Effector CD4-positive, alpha-beta T cell (primary cell): ENCODE measurements around the gene MSI2.
A peak's percentile ranks its signal among the peaks of the same experiment; 100 is the strongest.

ENCODE experiments used
- DNase-seq: peaks from one replicate; pipeline ENCODE4 v3.0.0-alpha.2; 2020

MSI2 gene

GRCh38 chr17:57550016-57550415 is 293.7 kb downstream of the MSI2 start:
- no peak for DNase-seq

DNA sequence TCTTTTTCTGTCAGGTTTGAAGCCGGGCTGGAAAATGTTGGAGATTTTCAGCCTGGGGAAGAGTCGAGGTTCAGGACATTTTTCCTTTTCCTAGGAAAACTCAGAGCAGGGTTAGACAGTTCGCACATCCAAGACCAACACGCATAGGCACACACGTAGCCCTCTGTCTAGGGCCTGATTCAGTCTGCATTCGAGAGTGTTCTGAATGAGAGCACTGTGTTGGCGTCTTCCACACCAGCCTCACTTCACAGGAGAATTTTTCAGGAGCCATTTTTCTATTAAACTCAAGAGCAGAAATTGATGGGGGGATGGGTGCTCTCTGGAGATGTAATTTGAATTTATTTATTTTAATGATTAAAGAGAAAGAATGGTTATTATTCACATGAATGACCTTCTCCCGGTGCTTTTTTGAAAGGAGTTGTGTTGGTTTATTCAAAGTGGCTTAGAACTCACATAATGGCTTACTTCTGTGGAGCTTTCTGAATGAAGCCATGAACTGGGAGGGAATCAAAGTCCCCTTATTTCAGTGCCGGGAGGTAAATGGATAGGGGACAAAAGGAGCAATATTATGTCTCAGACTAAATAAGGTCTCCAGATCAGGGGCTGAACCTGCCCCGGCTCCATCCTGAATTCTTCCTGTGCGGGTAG is 294.5 kb downstream of the MSI2 start:
- DNase-seq, result no peak

DNA sequence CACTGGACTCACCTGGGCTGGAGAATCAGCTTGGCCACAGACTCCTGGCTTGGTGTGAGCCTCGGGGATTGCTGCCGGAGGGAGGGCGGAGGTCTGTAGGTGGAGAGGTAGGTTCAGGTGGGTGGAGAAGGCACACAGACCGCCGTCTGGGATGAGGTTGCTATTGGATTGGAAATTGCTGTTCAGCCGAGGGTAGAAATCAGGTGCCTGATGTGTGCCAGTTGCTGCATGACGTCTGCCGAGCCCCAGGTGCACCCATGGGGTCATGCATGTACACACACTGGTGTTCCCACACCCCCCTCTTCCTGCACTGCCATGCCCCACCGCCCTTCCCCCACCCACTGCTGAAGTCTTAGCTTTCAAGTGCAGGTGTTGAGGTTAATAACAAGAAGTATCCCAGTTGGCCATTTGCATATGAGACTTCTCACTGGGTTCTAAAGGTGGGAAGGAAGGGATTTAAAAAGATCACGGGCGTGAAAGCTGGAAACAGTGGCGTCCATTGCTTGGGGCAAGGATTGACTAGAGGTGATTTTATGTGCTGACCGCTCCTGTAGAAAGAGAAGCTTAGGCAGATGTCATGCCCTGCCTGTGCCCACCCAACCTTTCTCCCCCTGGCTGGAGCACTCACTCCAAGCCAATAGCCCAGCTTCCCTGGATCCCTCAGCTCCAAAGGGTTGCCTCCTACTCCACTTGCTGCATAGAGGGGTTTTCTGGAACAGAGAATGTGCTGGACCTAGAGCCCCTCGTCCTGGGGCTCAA is 295.2 kb downstream of the MSI2 start:
- DNase-seq, result peak; percentile 15

DNA sequence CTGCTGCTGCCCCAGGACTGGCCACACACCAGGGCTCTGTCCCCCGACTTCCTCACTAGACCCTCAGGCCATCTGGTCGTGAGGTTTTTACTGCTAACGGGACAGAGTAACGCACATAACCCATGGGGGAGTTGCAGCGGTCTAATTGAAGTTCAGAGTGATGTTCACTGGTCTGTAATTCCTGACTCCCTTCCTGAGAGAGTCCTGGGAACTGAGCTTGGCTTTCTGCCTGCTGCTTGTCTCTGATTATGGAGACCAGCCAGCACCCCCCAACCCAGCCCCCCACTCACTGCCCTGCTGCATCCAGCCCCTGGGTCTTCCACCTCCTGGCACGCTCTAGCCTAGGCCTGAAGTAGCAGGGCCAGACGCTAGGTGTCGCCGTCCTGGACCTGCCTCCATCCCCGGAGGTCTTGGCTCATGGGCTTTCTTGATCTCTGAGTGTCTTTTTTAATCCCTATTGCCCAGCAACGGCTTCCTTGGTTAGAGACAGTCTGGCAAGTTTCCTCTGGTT is 295.8 kb downstream of the MSI2 start:
- DNase-seq, result no peak

- DNase-seq, result no peak
Observed at GRCh38 chr17:57553526-57553925, 297.2 kb downstream of the MSI2 start.

DNA sequence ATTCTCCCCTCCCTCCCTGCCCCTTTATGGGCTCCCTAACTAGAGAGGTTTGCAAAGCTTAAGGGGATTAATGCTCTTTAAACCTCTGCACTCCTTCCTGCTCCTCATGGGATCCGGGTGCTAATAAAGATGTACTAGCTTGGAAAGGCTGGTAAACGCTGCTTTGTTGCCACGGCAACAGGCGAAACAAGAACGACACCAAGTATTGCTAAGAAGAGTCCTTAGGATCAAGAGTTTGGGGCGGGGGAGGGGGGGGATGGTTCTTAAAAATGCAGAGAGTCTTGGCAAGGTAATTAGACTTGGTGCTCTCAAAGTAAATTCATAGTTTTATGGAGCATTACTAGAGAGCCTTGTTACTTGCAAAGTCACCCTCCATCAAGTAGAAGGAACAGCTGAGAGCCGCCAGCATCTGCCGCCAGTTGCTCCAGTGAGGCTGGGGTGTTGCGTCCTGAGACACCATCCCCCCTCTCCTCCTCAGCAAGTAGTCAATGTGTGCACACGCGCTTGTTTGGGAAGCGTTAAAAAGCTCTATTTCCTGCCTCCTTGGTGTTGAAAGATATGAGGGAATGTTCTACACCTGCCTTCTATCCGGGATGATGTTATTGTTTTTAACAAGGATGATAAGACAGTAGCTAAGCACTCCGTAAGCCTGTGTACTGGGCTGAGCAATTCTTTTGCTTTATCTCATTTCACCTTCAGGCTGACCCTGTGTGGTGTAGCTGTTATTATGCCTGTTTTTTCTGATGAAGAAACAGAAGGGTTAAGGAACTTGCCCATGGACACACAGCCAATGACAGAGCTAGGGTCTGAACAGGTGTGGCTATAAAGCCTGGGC is 297.9 kb downstream of the MSI2 start:
- DNase-seq, result no peak

GRCh38 chr17:57554826-57555635 is 298.7 kb downstream of the MSI2 start:
- no peak for DNase-seq

- no peak for DNase-seq
Observed at GRCh38 chr17:57555636-57556175, 299.4 kb downstream of the MSI2 start.

DNA sequence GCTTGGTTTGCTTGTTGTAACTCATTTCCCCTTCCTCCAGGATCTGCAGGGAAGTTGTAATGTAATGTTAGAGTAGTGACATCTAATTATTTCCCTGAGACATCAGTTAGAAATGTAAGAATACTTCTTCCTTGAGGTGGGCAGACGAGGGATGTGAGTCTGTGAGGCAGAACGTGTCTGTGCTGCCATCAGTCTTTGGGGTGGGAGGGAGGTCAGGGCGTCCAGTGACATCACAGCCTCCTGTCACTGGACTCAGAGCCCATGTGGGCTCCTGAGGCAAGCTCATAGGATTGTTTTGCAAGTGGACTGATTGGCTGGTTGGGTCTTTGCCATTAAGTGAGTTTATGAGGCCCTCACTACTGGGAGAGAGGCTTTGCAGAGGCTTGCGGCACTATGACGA is 300.0 kb downstream of the MSI2 start:
- DNase-seq, result no peak

GRCh38 chr17:57556977-57557376 is 300.7 kb downstream of the MSI2 start:
- no peak for DNase-seq

DNA sequence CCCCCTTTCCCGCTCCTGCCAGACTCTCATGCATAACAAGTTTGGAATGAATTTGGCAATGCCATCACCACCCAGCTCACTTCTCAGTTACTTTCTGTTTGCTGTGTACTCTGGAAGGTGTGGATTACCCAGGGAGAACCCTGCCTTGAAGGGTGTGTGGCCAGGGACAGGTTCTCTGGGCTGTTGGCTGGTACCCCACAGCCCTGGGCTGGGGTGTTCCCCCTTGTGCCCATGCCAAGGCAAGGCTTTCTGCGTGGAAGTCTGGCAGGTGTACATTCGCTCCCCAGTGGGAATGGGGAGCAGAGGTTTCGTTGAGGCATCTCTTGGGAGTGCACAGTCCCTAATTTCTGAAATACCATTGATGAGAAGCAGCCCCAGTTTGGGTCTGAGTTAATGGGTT is 301.1 kb downstream of the MSI2 start:
- DNase-seq, result no peak

GRCh38 chr17:57557834-57558681 is 301.7 kb downstream of the MSI2 start:
- no peak for DNase-seq

GRCh38 chr17:57559226-57559625 is 302.9 kb downstream of the MSI2 start:
- DNase-seq, result no peak

GRCh38 chr17:57559634-57560318 is 303.5 kb downstream of the MSI2 start:
- DNase-seq, result no peak

- DNase-seq, result no peak
Observed at GRCh38 chr17:57560319-57560705, 304.0 kb downstream of the MSI2 start.

DNA sequence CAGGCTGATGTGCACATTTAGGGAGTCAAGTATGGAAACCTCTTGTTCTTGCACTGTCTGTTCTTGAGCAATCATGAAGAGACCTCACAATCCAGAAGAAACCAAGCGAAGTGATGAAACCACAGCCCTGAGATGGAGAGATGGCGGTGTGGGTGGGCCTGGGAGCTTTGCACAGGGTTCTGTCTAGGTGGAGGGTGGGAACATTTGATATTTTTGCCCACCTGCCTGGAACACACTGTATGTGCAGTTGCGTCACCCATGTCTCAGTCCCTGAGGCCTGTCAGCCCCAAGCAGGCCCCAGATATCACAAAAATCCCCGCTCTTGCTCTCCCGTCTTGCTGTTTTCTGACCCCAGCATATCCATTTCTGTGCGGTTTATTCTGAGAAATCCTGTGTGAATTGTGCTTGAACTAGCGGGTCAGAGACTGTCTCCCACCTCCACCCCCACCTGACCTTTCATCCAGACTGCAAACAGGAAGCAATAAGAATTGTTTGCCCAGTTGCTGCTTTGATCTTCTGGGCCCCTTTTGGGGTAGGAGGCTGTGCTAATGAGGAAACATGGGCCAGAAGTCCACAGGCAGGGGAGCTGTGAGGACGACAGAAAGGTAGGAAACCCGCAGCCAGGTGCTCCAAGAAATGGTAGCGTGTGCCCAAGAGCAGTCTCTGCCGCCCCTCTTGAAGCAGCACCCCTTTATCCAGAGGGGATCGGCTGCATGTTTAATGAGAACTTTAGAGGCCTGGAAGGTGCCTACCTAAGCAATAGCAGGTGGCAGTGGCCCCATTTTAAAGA is 304.9 kb downstream of the MSI2 start:
- DNase-seq, result no peak

GRCh38 chr17:57562184-57562698 is 305.9 kb downstream of the MSI2 start:
- DNase-seq, result no peak

DNA sequence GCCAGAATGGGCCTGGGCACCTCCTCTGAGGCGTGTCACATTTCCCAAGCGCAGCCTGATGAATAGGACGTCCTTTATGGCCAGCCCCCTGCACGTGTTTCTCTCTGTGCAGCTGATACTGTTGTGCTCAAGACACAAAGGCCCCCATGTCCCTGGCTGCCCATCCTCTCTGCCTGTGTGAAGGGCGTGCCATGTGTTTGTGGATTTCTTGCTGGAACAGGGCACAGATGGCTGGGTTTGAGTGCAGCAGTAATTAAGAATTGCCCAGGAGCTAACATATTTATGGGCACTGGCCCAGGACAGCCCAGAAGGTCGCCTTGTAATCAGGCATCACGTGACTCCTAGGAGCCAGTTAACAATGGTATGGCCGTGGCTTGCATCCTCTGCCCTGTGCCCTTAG is 307.6 kb downstream of the MSI2 start:
- DNase-seq, result no peak

GRCh38 chr17:57565176-57565575 is 308.9 kb downstream of the MSI2 start:
- DNase-seq, result no peak

GRCh38 chr17:57566721-57567120 is 310.4 kb downstream of the MSI2 start:
- no peak for DNase-seq
